OCI-M2 (cell line): ENCODE results near the gene EFEMP1.

Source experiments
- DNase-seq: peaks from one replicate; lab custom pipeline; 2025; ENCODE audit not compliant: unreplicated experiment; lab: John Stamatoyannopoulos, UW

EFEMP1 gene

GRCh38 chr2:55923091-55923981 is at the start of gene EFEMP1:
Gene EFEMP1 (minus strand): TSS chr2:55923782. CDS start chr2:55922440, 1,342 bp downstream.
- no peak for DNase-seq

GRCh38 chr2:55970500-55970899 is 46.9 kb upstream of the EFEMP1 start:
- no peak for DNase-seq

GRCh38 chr2:55968941-55969340 is 45.4 kb upstream of the EFEMP1 start:
- no peak for DNase-seq

GRCh38 chr2:55966401-55967118 is 43.0 kb upstream of the EFEMP1 start:
- DNase-seq: no peak

- no peak for DNase-seq
Observed at GRCh38 chr2:55965966-55966365, 42.4 kb upstream of the EFEMP1 start.

- no peak for DNase-seq
Observed at GRCh38 chr2:55965276-55965675, 41.7 kb upstream of the EFEMP1 start.

- no peak for DNase-seq
Observed at GRCh38 chr2:55962915-55963314, 39.3 kb upstream of the EFEMP1 start.

- no peak for DNase-seq
Observed at GRCh38 chr2:55961318-55961911, 37.8 kb upstream of the EFEMP1 start.

- DNase-seq: no peak
Observed at GRCh38 chr2:55958756-55959155, 35.2 kb upstream of the EFEMP1 start.

- no peak for DNase-seq
Observed at GRCh38 chr2:55957142-55957541, 33.6 kb upstream of the EFEMP1 start.

- no peak for DNase-seq
Observed at GRCh38 chr2:55954306-55955035, 30.9 kb upstream of the EFEMP1 start.

- DNase-seq: no peak
Observed at GRCh38 chr2:55952415-55952814, 28.8 kb upstream of the EFEMP1 start.

GRCh38 chr2:55951533-55951932 is 28.0 kb upstream of the EFEMP1 start:
- no peak for DNase-seq

GRCh38 chr2:55949613-55950012 is 26.0 kb upstream of the EFEMP1 start:
- DNase-seq: no peak

GRCh38 chr2:55949211-55949610 is 25.6 kb upstream of the EFEMP1 start:
- no peak for DNase-seq

- no peak for DNase-seq
Observed at GRCh38 chr2:55948176-55948923, 24.8 kb upstream of the EFEMP1 start.

GRCh38 chr2:55947752-55948151 is 24.2 kb upstream of the EFEMP1 start:
- no peak for DNase-seq

- no peak for DNase-seq
Observed at GRCh38 chr2:55946793-55947192, 23.2 kb upstream of the EFEMP1 start.

- DNase-seq: no peak
Observed at GRCh38 chr2:55943466-55943865, 19.9 kb upstream of the EFEMP1 start.

GRCh38 chr2:55936351-55936750 is 12.8 kb upstream of the EFEMP1 start:
- no peak for DNase-seq
